ENCODE results near the gene PPP2R3A.
"Not testable (repeated sequence)": the region's sequence is repeated elsewhere in the genome, so short reads cannot be mapped to it uniquely, and the experiment has no call there.

PPP2R3A gene

GRCh38 chr3:136152176-136152843, 186.8 kb downstream of the PPP2R3A start:
- no peak for DNase-seq (ENCODE audit: low spot score)

GRCh38 chr3:136152963-136153362, 187.4 kb downstream of the PPP2R3A start:
- DNase-seq (ENCODE audit: low spot score) = no peak

GRCh38 chr3:136161516-136161915, 196.0 kb downstream of the PPP2R3A start:
- DNase-seq (ENCODE audit: low spot score) = no peak

GRCh38 chr3:136162322-136162721, 196.8 kb downstream of the PPP2R3A start:
- DNase-seq (ENCODE audit: low spot score) = no peak

GRCh38 chr3:136163607-136164006, 198.1 kb downstream of the PPP2R3A start:
- not testable (repeated sequence) for DNase-seq (ENCODE audit: low spot score)

GRCh38 chr3:136166507-136166906, 201.0 kb downstream of the PPP2R3A start:
- no peak for DNase-seq (ENCODE audit: low spot score)

GRCh38 chr3:136168236-136168635, 202.7 kb downstream of the PPP2R3A start:
- DNase-seq (ENCODE audit: low spot score) = not testable (repeated sequence)

GRCh38 chr3:136171097-136171542, 205.6 kb downstream of the PPP2R3A start:
- DNase-seq (ENCODE audit: low spot score) = no peak

GRCh38 chr3:136173939-136174490, 208.5 kb downstream of the PPP2R3A start:
- no peak for DNase-seq (ENCODE audit: low spot score)

- no peak for DNase-seq (ENCODE audit: low spot score)
These were observed 212.3 kb downstream of the PPP2R3A start for GRCh38 chr3:136177876-136178275.

GRCh38 chr3:136181741-136182140, 216.2 kb downstream of the PPP2R3A start:
- no peak for DNase-seq (ENCODE audit: low spot score)

- DNase-seq (ENCODE audit: low spot score) = no peak
These were observed 219.2 kb downstream of the PPP2R3A start for GRCh38 chr3:136184703-136185102.

GRCh38 chr3:136186344-136186743, 220.8 kb downstream of the PPP2R3A start:
- DNase-seq (ENCODE audit: low spot score) = no peak

- DNase-seq (ENCODE audit: low spot score) = no peak
These were observed 221.3 kb downstream of the PPP2R3A start for GRCh38 chr3:136186846-136187245.

GRCh38 chr3:136187868-136188267, 222.3 kb downstream of the PPP2R3A start:
- DNase-seq (ENCODE audit: low spot score) = no peak

GRCh38 chr3:136189043-136189442, 223.5 kb downstream of the PPP2R3A start:
- no peak for DNase-seq (ENCODE audit: low spot score)

GRCh38 chr3:136189859-136190617, 224.5 kb downstream of the PPP2R3A start:
- DNase-seq (ENCODE audit: low spot score) = no peak

- not testable (repeated sequence) for DNase-seq (ENCODE audit: low spot score)
These were observed 226.7 kb downstream of the PPP2R3A start for GRCh38 chr3:136192195-136192594.

- DNase-seq (ENCODE audit: low spot score) = no peak
These were observed 227.3 kb downstream of the PPP2R3A start for GRCh38 chr3:136192831-136193230.

GRCh38 chr3:136193278-136194054, 227.9 kb downstream of the PPP2R3A start:
- no peak for DNase-seq (ENCODE audit: low spot score)

- peak; percentile 53 for DNase-seq (ENCODE audit: low spot score)
These were observed 229.1 kb downstream of the PPP2R3A start for GRCh38 chr3:136194409-136195257.

Data from germinal center (tissue), 1 donor.